Skeletal muscle tissue (tissue), 4 donors: ENCODE data around the gene DAGLA. TPM values are rescaled to one million over a fixed set of nuclear protein-coding genes. Genes with fewer than 3 reads are reported as not detected.

Experiments
- H3K27ac ChIP-seq: one replicate; pipeline ENCODE4 v1.7.0; 2013; ENCODE audit warnings: mild to moderate bottlenecking, low read depth, low read length, inconsistent platforms
- H3K27me3 ChIP-seq, 3 donors: one replicate each; pipeline ENCODE4 v1.7.0; 2013; ENCODE audit warnings: low read length in 3 of 3; ENCODE audit not compliant: control insufficient read depth in 3 of 3, insufficient read depth in 3 of 3
- H3K36me3 ChIP-seq, 3 donors: one replicate each; pipeline ENCODE4 v1.7.0; 2013; ENCODE audit warnings: low read length in 3 of 3; ENCODE audit not compliant: control insufficient read depth in 3 of 3, insufficient read depth in 3 of 3
- H3K4me1 ChIP-seq, 3 donors: one replicate each; pipeline ENCODE4 v1.7.0; 2013; ENCODE audit warnings: low read length in 3 of 3, mild to moderate bottlenecking in 3 of 3; ENCODE audit not compliant: control insufficient read depth in 3 of 3, insufficient read depth in 3 of 3
- H3K4me3 ChIP-seq, 3 donors: one replicate each; pipeline ENCODE4 v1.7.0; 2013; ENCODE audit warnings: low read length in 3 of 3
- H3K9ac ChIP-seq, 3 donors: one replicate each; pipeline ENCODE4 v1.7.0; 2013; ENCODE audit warnings: low read length in 3 of 3, mild to moderate bottlenecking in 3 of 3, moderate library complexity in 2 of 3, low read depth in 1 of 3
- H3K9me3 ChIP-seq, 3 donors: one replicate each; pipeline ENCODE4 v1.7.0; 2013; ENCODE audit warnings: low read length in 3 of 3; ENCODE audit not compliant: control insufficient read depth in 3 of 3
- total RNA-seq: library from RNA; depleted of rRNA; stranded (reverse); fragments of >200 nt; gene quantifications from one replicate; pipeline ENCODE4 v1.2.3, GENCODE V29; 2014
- donor health status: Osteomylitis.

The DAGLA gene, protein sequence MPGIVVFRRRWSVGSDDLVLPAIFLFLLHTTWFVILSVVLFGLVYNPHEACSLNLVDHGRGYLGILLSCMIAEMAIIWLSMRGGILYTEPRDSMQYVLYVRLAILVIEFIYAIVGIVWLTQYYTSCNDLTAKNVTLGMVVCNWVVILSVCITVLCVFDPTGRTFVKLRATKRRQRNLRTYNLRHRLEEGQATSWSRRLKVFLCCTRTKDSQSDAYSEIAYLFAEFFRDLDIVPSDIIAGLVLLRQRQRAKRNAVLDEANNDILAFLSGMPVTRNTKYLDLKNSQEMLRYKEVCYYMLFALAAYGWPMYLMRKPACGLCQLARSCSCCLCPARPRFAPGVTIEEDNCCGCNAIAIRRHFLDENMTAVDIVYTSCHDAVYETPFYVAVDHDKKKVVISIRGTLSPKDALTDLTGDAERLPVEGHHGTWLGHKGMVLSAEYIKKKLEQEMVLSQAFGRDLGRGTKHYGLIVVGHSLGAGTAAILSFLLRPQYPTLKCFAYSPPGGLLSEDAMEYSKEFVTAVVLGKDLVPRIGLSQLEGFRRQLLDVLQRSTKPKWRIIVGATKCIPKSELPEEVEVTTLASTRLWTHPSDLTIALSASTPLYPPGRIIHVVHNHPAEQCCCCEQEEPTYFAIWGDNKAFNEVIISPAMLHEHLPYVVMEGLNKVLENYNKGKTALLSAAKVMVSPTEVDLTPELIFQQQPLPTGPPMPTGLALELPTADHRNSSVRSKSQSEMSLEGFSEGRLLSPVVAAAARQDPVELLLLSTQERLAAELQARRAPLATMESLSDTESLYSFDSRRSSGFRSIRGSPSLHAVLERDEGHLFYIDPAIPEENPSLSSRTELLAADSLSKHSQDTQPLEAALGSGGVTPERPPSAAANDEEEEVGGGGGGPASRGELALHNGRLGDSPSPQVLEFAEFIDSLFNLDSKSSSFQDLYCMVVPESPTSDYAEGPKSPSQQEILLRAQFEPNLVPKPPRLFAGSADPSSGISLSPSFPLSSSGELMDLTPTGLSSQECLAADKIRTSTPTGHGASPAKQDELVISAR
- 1.0 TPM for total RNA-seq

GRCh38 chr11:61679893-61680621, at the start of gene DAGLA:
TSS of gene DAGLA (plus strand) at chr11:61680391. CDS start at chr11:61720156, 39,765 bp downstream.
- Histone ChIP-seq H3K9ac (peak within 1 kb of the TSS; percentile 14 to 78 (median 65)), H3K27me3 (peaks cover 0 to 15% (median 8%) of the 10 kb centered on the region in 3 donors)

GRCh38 chr11:61632096-61632495, 48.1 kb upstream of the DAGLA start:
- no peaks in the 10 kb centered on the region for H3K36me3 ChIP-seq

More at GRCh38 chr11:61679893-61680621, at the start of gene DAGLA:
- Histone ChIP-seq H3K9me3 (no peaks in the 10 kb centered on the region), H3K36me3 (no peaks in the 10 kb centered on the region), H3K27ac (no peak within 1 kb of the TSS), H3K4me3 (peak within 1 kb of the TSS; percentile 56 to 79 (median 75)), H3K4me1 (peaks cover 51 to 60% (median 54%) of the 10 kb centered on the region in 3 donors)

DNA sequence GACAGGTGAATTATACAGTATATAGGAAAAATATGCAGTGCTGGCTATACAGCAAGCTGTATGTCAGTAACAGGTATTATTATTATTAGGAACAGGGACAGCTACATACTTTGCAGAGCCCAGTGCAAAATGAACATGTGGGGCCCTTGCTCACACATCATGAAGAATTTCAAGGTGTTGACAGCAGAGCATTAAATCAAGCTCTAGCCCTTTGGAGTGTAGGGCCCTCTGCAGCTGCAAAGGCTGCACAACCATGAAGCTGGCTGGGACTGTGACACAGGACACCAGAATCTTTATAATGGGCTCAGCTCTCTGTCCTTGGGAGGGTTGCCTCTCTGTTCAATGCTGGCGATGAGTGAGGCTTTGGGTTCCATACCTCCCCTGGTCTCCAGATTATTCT, 44.9 kb upstream of the DAGLA start:
- Histone ChIP-seq H3K9me3 (no peaks in the 10 kb centered on the region), H3K36me3 (no peaks in the 10 kb centered on the region), H3K27me3 (peaks cover 3 to 7% (median 6%) of the 10 kb centered on the region in 3 donors), H3K4me1 (peaks cover 2 to 6% (median 5%) of the 10 kb centered on the region in 3 donors), H3K4me3 (no peak overlapping the region), H3K9ac (no peak overlapping the region), H3K27ac (no peak overlapping the region)

More at GRCh38 chr11:61632096-61632495, 48.1 kb upstream of the DAGLA start:
- H3K4me3 ChIP-seq = no peak overlapping the region
- no peaks in the 10 kb centered on the region for H3K9me3 ChIP-seq
- H3K9ac ChIP-seq = no peak overlapping the region
- peaks cover 0 to 3% (median 2%) of the 10 kb centered on the region in 3 donors for H3K27me3 ChIP-seq
- H3K4me1 ChIP-seq = peaks cover 12 to 32% (median 27%) of the 10 kb centered on the region in 3 donors
- no peak overlapping the region for H3K27ac ChIP-seq

GRCh38 chr11:61635787-61636186, 44.4 kb upstream of the DAGLA start:
- Histone ChIP-seq H3K9ac (no peak overlapping the region), H3K36me3 (no peaks in the 10 kb centered on the region), H3K9me3 (no peaks in the 10 kb centered on the region), H3K4me3 (no peak overlapping the region), H3K27me3 (peaks cover 3 to 7% (median 6%) of the 10 kb centered on the region in 3 donors), H3K27ac (no peak overlapping the region), H3K4me1 (peaks cover 0 to 4% (median 4%) of the 10 kb centered on the region in 3 donors)

DNA sequence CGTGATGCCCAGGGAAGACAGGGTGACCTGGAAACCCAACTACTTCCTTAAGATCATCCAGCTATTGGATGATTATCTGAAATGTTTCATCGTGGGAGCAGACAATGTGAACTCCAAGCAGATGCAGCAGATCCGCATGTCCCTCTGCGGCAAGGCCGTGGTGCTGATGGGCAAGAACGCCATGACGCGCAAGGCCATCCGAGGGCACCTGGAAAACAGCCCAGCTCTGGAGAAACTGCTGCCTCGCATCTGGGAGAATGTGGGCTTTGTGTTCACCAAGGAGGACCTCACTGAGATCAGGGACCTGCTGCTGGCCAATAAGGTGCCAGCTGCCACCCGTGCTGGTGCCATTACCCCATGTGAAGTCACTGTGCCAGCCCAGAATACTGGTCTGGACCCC, 43.5 kb upstream of the DAGLA start:
- H3K9me3 ChIP-seq = no peaks in the 10 kb centered on the region
- H3K27me3 ChIP-seq = peaks cover 3 to 7% (median 6%) of the 10 kb centered on the region in 3 donors
- no peak overlapping the region for H3K4me3 ChIP-seq
- no peaks in the 10 kb centered on the region for H3K36me3 ChIP-seq
- no peak overlapping the region for H3K9ac ChIP-seq
- no peak overlapping the region for H3K27ac ChIP-seq
- peaks cover 0 to 4% (median 4%) of the 10 kb centered on the region in 3 donors for H3K4me1 ChIP-seq

DNA sequence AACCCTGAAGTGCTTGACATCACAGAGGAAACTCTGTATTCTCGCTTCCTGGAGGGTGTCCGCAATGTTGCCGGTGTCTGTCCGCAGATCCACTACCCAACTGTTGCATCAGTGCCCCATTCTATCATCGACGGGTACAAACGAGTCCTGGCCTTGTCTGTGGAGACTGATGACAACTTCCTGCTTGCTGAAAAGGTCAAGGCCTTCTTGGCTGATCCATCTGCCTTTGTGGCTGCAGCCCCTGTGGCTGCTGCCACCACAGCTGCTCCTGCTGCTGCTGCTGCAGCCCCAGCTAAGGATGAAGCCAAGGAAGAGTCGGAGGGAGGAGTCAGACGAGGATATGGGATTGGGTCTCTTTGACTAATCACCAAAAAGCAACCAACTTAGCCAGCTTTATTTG, 42.9 kb upstream of the DAGLA start:
- Histone ChIP-seq H3K9me3 (no peaks in the 10 kb centered on the region), H3K27ac (no peak overlapping the region), H3K27me3 (peaks cover 3 to 7% (median 6%) of the 10 kb centered on the region in 3 donors), H3K9ac (no peak overlapping the region), H3K4me3 (no peak overlapping the region), H3K36me3 (no peaks in the 10 kb centered on the region), H3K4me1 (peaks cover 0 to 4% (median 4%) of the 10 kb centered on the region in 3 donors)

DNA sequence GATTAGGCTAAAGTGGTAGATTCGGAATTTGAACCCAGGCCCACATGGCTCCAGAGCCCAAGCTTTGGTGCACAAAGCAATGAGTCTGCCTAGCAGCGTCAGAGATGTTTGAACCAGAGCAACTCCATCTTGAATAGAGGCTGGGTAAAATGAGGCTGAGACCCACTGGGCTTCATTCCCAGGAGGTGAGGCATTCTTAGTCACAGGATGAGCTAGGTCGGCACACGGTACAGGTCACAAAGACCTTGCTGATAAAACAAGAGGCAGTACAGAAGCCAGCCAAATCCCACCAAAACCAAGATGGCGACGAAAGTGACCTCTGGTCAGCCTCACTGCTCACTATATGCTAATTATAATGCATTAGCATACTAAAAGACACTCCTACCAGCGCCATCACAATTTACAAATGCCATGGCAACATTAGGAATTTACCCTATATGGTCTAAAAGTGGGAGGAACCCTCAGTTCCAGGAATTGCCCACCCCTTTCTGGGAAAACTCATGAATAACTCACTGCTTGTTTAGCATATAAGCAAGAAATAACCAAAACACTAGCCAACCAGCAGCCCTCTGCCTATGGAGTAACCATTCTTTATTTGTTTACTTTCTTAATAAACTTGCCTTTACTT, 40.3 kb upstream of the DAGLA start:
- H3K27ac ChIP-seq = no peak overlapping the region
- H3K36me3 ChIP-seq = no peaks in the 10 kb centered on the region
- peaks cover 0 to 4% (median 4%) of the 10 kb centered on the region in 3 donors for H3K4me1 ChIP-seq
- peaks cover 3 to 7% (median 6%) of the 10 kb centered on the region in 3 donors for H3K27me3 ChIP-seq
- no peak overlapping the region for H3K9ac ChIP-seq
- H3K9me3 ChIP-seq = no peaks in the 10 kb centered on the region
- H3K4me3 ChIP-seq = no peak overlapping the region

GRCh38 chr11:61642162-61642561, 38.0 kb upstream of the DAGLA start:
- H3K27me3 ChIP-seq = peaks cover 3 to 5% (median 3%) of the 10 kb centered on the region in 3 donors
- H3K9ac ChIP-seq = no peak overlapping the region
- H3K9me3 ChIP-seq = no peaks in the 10 kb centered on the region
- peaks cover 0 to 4% (median 4%) of the 10 kb centered on the region in 3 donors for H3K4me1 ChIP-seq
- H3K4me3 ChIP-seq = no peak overlapping the region
- H3K27ac ChIP-seq = no peak overlapping the region
- no peaks in the 10 kb centered on the region for H3K36me3 ChIP-seq
